Esophagus (tissue), 2 donors: ENCODE results near the gene RBP2. TPM values are rescaled to one million over a fixed set of nuclear protein-coding genes. Genes with fewer than 3 reads are reported as not detected.

Experiments
- H3K27ac ChIP-seq, 2 donors: one replicate each; pipeline ENCODE4 v1.5.1; 2013; ENCODE audit warnings: low read depth in 2 of 2, mild to moderate bottlenecking in 2 of 2, inconsistent platforms in 1 of 2, low read length in 1 of 2, moderate library complexity in 1 of 2
- H3K27me3 ChIP-seq, 2 donors: one replicate each; pipeline ENCODE4 v1.6.1; 2013; ENCODE audit warnings: low read length in 2 of 2, control low read depth in 1 of 2, mild to moderate bottlenecking in 1 of 2; ENCODE audit not compliant: insufficient read depth in 2 of 2, control insufficient read depth in 1 of 2
- H3K36me3 ChIP-seq, 2 donors: one replicate each; pipeline ENCODE4 v1.6.1; 2013; ENCODE audit warnings: low read length in 1 of 2; ENCODE audit not compliant: control insufficient read depth in 2 of 2, insufficient read depth in 2 of 2
- H3K4me1 ChIP-seq, 2 donors: one replicate each; pipeline ENCODE4 v1.6.1; 2013; ENCODE audit warnings: low read length in 1 of 2; ENCODE audit not compliant: control insufficient read depth in 2 of 2, insufficient read depth in 2 of 2
- H3K4me3 ChIP-seq, 2 donors: one replicate each; pipeline ENCODE4 v1.5.1; 2013; ENCODE audit warnings: low read length in 2 of 2, mild to moderate bottlenecking in 2 of 2, low read depth in 1 of 2, moderate library complexity in 1 of 2
- H3K9me3 ChIP-seq, 2 donors: one replicate each; pipeline ENCODE4 v1.6.1; 2013; ENCODE audit warnings: mild to moderate bottlenecking in 2 of 2, low read depth in 1 of 2, low read length in 1 of 2, moderate library complexity in 1 of 2; ENCODE audit not compliant: control insufficient read depth in 2 of 2, insufficient read depth in 1 of 2
- WGBS, 2 donors: extraction: QIAGEN DNeasy Blood & Tissue Kit; methylation state at CpG; one replicate each; pipeline ENCODE4 v1.1.7; 2013; 5-methylcytosine and 5-hydroxymethylcytosine counted together
- polyA plus RNA-seq, 2 donors: library from polyadenylated mRNA; stranded (reverse); fragments of 200-250 nt; gene quantifications; one replicate each; pipeline ENCODE4 v1.2.3, GENCODE V29; 2013
- donor health status: healthy with polysubstance abuse.
- donor health status: Bipolar disorder and iron deficiency.

Gene RBP2
- polyA plus RNA-seq, 2 donors = 0.13 to 0.43 TPM

GRCh38 chr3:139518306-139518705 lies 42.0 kb upstream of the RBP2 start:
- H3K4me3 ChIP-seq = no peak overlapping the region
- H3K27me3 ChIP-seq = no peaks in the 10 kb centered on the region
- H3K9me3 ChIP-seq = no peaks in the 10 kb centered on the region
- WGBS, 2 donors = 60 to 69% methylated on average over 6 of the region's 6 CpGs
- H3K36me3 ChIP-seq = no peaks in the 10 kb centered on the region
- H3K27ac ChIP-seq = no peak overlapping the region
- H3K4me1 ChIP-seq = no peaks in the 10 kb centered on the region

DNA sequence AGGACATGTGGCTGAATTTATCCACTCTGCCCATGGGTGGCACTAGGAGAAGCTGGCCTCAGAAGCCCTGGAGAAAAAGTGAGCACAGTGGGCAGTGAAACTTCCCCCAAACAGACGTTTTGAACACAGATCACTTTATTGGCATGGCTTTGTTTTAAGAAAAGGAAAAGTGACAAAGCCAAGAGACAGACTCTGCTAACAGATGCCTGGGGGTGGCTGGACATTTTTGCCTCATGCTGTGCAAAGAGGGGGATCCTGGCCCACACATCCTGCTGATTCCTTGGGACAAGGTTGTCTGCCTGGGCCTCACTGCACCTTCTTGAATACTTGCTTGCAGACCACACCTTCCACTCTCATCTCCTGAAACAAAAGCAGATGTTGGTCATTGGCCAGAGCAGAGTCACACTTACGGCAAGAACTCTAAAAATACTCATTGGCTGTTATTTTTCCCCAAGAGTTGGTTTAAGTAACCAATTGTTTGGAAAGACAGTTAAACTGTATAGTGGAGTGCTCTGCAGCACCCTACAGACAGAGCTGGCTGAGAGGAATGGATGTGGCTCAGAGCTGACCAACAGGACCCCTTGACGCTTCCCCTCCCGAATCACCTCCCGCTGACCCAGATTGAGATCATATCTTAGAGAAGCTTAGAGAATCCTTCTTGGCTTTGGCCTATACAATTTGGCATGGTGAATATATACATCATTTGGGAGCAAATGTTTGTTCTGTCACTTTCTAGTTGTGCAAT lies 41.2 kb upstream of the RBP2 start:
- no peaks in the 10 kb centered on the region for H3K27me3 ChIP-seq
- WGBS, 2 donors = 78 to 79% methylated on average over 5 of the region's 5 CpGs
- H3K4me1 ChIP-seq = no peaks in the 10 kb centered on the region
- no peak overlapping the region for H3K27ac ChIP-seq
- no peaks in the 10 kb centered on the region for H3K9me3 ChIP-seq
- no peaks in the 10 kb centered on the region for H3K36me3 ChIP-seq
- H3K4me3 ChIP-seq = no peak overlapping the region

- WGBS, 2 donors = 94 to 96% methylated on average over 4 of the region's 4 CpGs
- no peak overlapping the region for H3K27ac ChIP-seq
These were observed 38.4 kb upstream of the RBP2 start for GRCh38 chr3:139514741-139515140.

GRCh38 chr3:139509631-139510030 lies 33.3 kb upstream of the RBP2 start:
- Histone ChIP-seq H3K4me3 (no peak overlapping the region), H3K27ac (no peak overlapping the region), H3K36me3 (no peaks in the 10 kb centered on the region), H3K4me1 (no peaks in the 10 kb centered on the region), H3K9me3 (no peaks in the 10 kb centered on the region), H3K27me3 (no peaks in the 10 kb centered on the region)
- WGBS, 2 donors = 45 to 90% methylated on average over 1 of the region's 1 CpG

More at GRCh38 chr3:139514741-139515140, 38.4 kb upstream of the RBP2 start:
- no peak overlapping the region for H3K4me3 ChIP-seq
- no peaks in the 10 kb centered on the region for H3K4me1 ChIP-seq
- H3K36me3 ChIP-seq = no peaks in the 10 kb centered on the region
- no peaks in the 10 kb centered on the region for H3K9me3 ChIP-seq
- H3K27me3 ChIP-seq = no peaks in the 10 kb centered on the region

- Histone ChIP-seq H3K27ac (no peak overlapping the region), H3K36me3 (no peaks in the 10 kb centered on the region), H3K9me3 (no peaks in the 10 kb centered on the region), H3K4me3 (no peak overlapping the region), H3K4me1 (no peaks in the 10 kb centered on the region), H3K27me3 (no peaks in the 10 kb centered on the region)
- WGBS, 2 donors = 49 to 61% methylated on average over 2 of the region's 2 CpGs
These were observed 30.4 kb upstream of the RBP2 start for GRCh38 chr3:139506766-139507165.

DNA sequence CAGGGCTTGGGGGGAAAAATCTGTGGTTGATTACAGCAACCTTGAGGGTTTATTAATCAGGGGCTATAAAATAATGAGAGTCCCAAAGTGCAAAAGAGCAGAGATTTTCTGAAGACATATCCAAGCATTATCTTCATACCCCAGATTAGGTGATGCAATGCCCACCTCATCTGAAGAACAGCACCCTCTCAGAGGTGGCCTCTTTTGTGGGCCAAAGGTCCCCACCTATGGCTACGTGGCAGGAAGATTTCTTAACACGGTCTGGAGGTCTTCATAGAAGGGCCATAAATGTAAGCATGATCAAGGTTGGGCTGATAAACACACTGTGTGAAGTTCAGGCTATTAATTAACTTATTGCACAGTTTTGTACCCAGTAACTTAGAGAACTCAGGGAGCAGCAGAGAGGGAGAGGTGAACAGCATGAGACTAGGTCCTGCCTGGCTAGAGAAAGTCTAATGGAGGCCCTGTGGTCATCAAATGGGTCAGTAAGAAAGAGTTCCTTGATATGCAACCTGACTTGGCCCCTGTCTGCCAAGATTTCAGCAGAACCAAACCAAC lies 29.6 kb upstream of the RBP2 start:
- H3K36me3 ChIP-seq = no peaks in the 10 kb centered on the region
- no peaks in the 10 kb centered on the region for H3K9me3 ChIP-seq
- H3K27me3 ChIP-seq = no peaks in the 10 kb centered on the region
- no peaks in the 10 kb centered on the region for H3K4me1 ChIP-seq
- WGBS, 2 donors = 64 to 87% methylated on average over 2 of the region's 2 CpGs
- no peak overlapping the region for H3K4me3 ChIP-seq
- H3K27ac ChIP-seq = no peak overlapping the region

- no peak overlapping the region for H3K27ac ChIP-seq
- H3K4me3 ChIP-seq = no peak overlapping the region
- H3K4me1 ChIP-seq = no peaks in the 10 kb centered on the region
- peaks cover 0 to 2% of the 10 kb centered on the region in 2 donors for H3K9me3 ChIP-seq
- H3K27me3 ChIP-seq = no peaks in the 10 kb centered on the region
- WGBS, 2 donors = 68 to 74% methylated on average over 2 of the region's 2 CpGs
- no peaks in the 10 kb centered on the region for H3K36me3 ChIP-seq
These were observed 23.2 kb upstream of the RBP2 start for GRCh38 chr3:139499536-139499935.

DNA sequence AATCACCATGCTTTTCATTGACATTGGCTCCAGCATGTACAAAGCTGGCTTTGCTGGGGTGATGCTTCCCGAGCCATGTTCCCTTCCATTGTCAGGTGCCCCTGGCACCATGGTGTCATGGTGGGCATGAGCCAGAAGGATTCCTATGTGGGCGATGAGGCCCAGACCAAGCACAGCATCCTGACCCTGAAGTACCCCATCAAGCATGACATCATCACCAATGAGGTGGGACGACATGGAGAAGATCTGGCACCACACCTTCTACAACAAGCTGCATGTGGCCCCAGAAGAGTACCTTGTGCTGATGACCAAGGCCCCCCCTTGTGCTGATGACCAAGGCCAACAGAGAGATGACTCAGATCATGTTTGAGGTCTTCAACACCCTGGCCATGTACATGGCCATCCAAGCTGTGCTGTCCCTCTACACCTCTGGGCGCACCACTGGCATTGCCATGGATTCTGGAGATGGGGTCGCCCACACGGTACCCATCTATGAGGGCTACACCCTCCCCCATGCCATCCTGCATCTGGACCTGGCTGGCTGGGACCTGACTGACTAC lies 17.6 kb upstream of the RBP2 start:
- WGBS, 2 donors = 91% methylated on average over 6 of the region's 6 CpGs
- H3K27me3 ChIP-seq = no peaks in the 10 kb centered on the region
- H3K4me1 ChIP-seq = peaks cover 2 to 7% of the 10 kb centered on the region in 2 donors
- peaks cover 0 to 2% of the 10 kb centered on the region in 2 donors for H3K36me3 ChIP-seq
- H3K4me3 ChIP-seq = no peak overlapping the region
- no peak overlapping the region for H3K27ac ChIP-seq
- peaks cover 0 to 12% of the 10 kb centered on the region in 2 donors for H3K9me3 ChIP-seq

GRCh38 chr3:139491966-139492365 lies 15.7 kb upstream of the RBP2 start:
- 65 to 74% methylated on average over 1 of the region's 1 CpG for WGBS, 2 donors
- peaks cover 0 to 2% of the 10 kb centered on the region in 2 donors for H3K36me3 ChIP-seq
- no peak overlapping the region for H3K4me3 ChIP-seq
- H3K9me3 ChIP-seq = peaks cover 0 to 12% of the 10 kb centered on the region in 2 donors
- no peak overlapping the region for H3K27ac ChIP-seq
- no peaks in the 10 kb centered on the region for H3K27me3 ChIP-seq
- H3K4me1 ChIP-seq = peaks cover 2 to 7% of the 10 kb centered on the region in 2 donors
